ENCODE data around the gene NAV3. TPM values are rescaled to one million over a fixed set of nuclear protein-coding genes. Genes with fewer than 3 reads are reported as not detected.

NAV3 gene
- total and polyA plus RNA-seq, 4 donors = 0.22 to 1.7 (median 0.71) TPM

- 75% methylated on average over 3 of the region's 3 CpGs for WGBS
- no peaks in the 10 kb centered on the region for H3K4me1 ChIP-seq (ENCODE audit: control insufficient read depth in 4 of 4, insufficient read depth in 4 of 4, low read length in 3 of 4)
- H3K9ac ChIP-seq (ENCODE audit: low read depth in 1 of 2, low read length in 2 of 2) = no peak overlapping the region
- TF ChIP-seq JUND (IDR thresholded peaks at IDR 0.05) (no peak), ZBTB33 (IDR thresholded peaks at IDR 0.05) (no peak), RXRA (IDR thresholded peaks at IDR 0.05) (no peak)
- H3K27ac ChIP-seq (ENCODE audit: low read depth in 1 of 2, low read length in 2 of 2) = no peak overlapping the region
- no peak overlapping the region for H3K4me3 ChIP-seq (ENCODE audit: low read depth in 1 of 3, low read length in 3 of 3)
- no peaks in the 10 kb centered on the region for H3K9me3 ChIP-seq (ENCODE audit: control insufficient read depth in 4 of 4, low read length in 3 of 4)
- H3K36me3 ChIP-seq (ENCODE audit: control insufficient read depth in 4 of 4, insufficient read depth in 3 of 4, low read depth in 1 of 4, low read length in 3 of 4) = no peaks in the 10 kb centered on the region
- no peak for DNase-seq (ENCODE audit: low spot score)
- no peaks in the 10 kb centered on the region for H3K27me3 ChIP-seq (ENCODE audit: control insufficient read depth in 4 of 4, insufficient read depth in 4 of 4, low read length in 3 of 4)
Measured at GRCh38 chr12:78009031-78009430, 178.3 kb downstream of the NAV3 start.

GRCh38 chr12:78018171-78018910, 187.6 kb downstream of the NAV3 start:
- H3K4me3 ChIP-seq (ENCODE audit: low read depth in 1 of 3, low read length in 3 of 3) = no peak overlapping the region
- H3K9ac ChIP-seq (ENCODE audit: low read depth in 1 of 2, low read length in 2 of 2) = no peak overlapping the region
- no peak for DNase-seq (ENCODE audit: low spot score)
- no peaks in the 10 kb centered on the region for H3K27me3 ChIP-seq (ENCODE audit: control insufficient read depth in 4 of 4, insufficient read depth in 4 of 4, low read length in 3 of 4)
- H3K4me1 ChIP-seq (ENCODE audit: control insufficient read depth in 4 of 4, insufficient read depth in 4 of 4, low read length in 3 of 4) = peaks cover 0 to 6% (median 2%) of the 10 kb centered on the region in 4 donors
- TF ChIP-seq REST (IDR thresholded peaks at IDR 0.05) (no peak), ATF3 (IDR thresholded peaks at IDR 0.05) (no peak), HNF4A (conservative IDR thresholded peaks at IDR 0.05) (no peak), MAX (IDR thresholded peaks at IDR 0.05) (no peak), JUND (IDR thresholded peaks at IDR 0.05) (no peak), EGR1 (IDR thresholded peaks at IDR 0.05; ENCODE audit: low read depth in 2 of 2) (no peak), TAF1 (conservative IDR thresholded peaks at IDR 0.05) (no peak), HNF4G (IDR thresholded peaks at IDR 0.05) (no peak), FOXA2 (IDR thresholded peaks at IDR 0.05) (no peak), RXRA (IDR thresholded peaks at IDR 0.05) (no peak), RAD21 (IDR thresholded peaks at IDR 0.05) (no peak), ZBTB33 (IDR thresholded peaks at IDR 0.05) (no peak), GABPA (IDR thresholded peaks at IDR 0.05 in 1 of 2, conservative IDR thresholded peaks at IDR 0.05 in 1 of 2) (no peak), NR2F2 (IDR thresholded peaks at IDR 0.05) (no peak), FOXA1 (IDR thresholded peaks at IDR 0.05) (no peak), SP1 (IDR thresholded peaks at IDR 0.05) (no peak), YY1 (IDR thresholded peaks at IDR 0.05) (no peak), CTCF (IDR thresholded peaks at IDR 0.05; ENCODE audit: low read depth, low read length, missing input control) (no peak)
- H3K36me3 ChIP-seq (ENCODE audit: control insufficient read depth in 4 of 4, insufficient read depth in 3 of 4, low read depth in 1 of 4, low read length in 3 of 4) = no peaks in the 10 kb centered on the region
- no peaks in the 10 kb centered on the region for H3K9me3 ChIP-seq (ENCODE audit: control insufficient read depth in 4 of 4, low read length in 3 of 4)
- 54% methylated on average over 4 of the region's 4 CpGs for WGBS
- H3K27ac ChIP-seq (ENCODE audit: low read depth in 1 of 2, low read length in 2 of 2) = no peak overlapping the region
